Inflammatory macrophage treated with lipopolysaccharide for 1 hour (primary cell): Measurements from ENCODE around the gene KIAA1671.

Experiments
- DNase-seq, 2 donors: peaks; one replicate each; pipeline ENCODE4 v3.0.0-alpha.2; 2020 to 2022

Gene KIAA1671

GRCh38 chr22:25016311-25016710 lies 63.8 kb downstream of the KIAA1671 start:
- DNase-seq, result no peak

- no peak for DNase-seq
These were observed 65.5 kb downstream of the KIAA1671 start for GRCh38 chr22:25018009-25018408.

- DNase-seq, result no peak
These were observed 67.1 kb downstream of the KIAA1671 start for GRCh38 chr22:25019427-25020184.

GRCh38 chr22:25021409-25021808 lies 68.9 kb downstream of the KIAA1671 start:
- DNase-seq, result no peak

- no peak for DNase-seq
These were observed 69.6 kb downstream of the KIAA1671 start for GRCh38 chr22:25021976-25022711.

- DNase-seq, result no peak
These were observed 71.4 kb downstream of the KIAA1671 start for GRCh38 chr22:25023879-25024278.

- no peak for DNase-seq
These were observed 72.4 kb downstream of the KIAA1671 start for GRCh38 chr22:25024895-25025294.

- no peak for DNase-seq
These were observed 73.2 kb downstream of the KIAA1671 start for GRCh38 chr22:25025491-25026400.

- DNase-seq, result no peak
These were observed 74.8 kb downstream of the KIAA1671 start for GRCh38 chr22:25027043-25027906.

- DNase-seq, result no peak
These were observed 75.7 kb downstream of the KIAA1671 start for GRCh38 chr22:25027959-25028840.

- no peak for DNase-seq
These were observed 76.3 kb downstream of the KIAA1671 start for GRCh38 chr22:25028841-25029141.

GRCh38 chr22:25029181-25029580 lies 76.7 kb downstream of the KIAA1671 start:
- DNase-seq, result no peak

GRCh38 chr22:25030636-25031035 lies 78.1 kb downstream of the KIAA1671 start:
- no peak for DNase-seq

GRCh38 chr22:25032066-25032465 lies 79.5 kb downstream of the KIAA1671 start:
- no peak for DNase-seq

- no peak for DNase-seq
These were observed 83.2 kb downstream of the KIAA1671 start for GRCh38 chr22:25035715-25036114.

- no peak for DNase-seq
These were observed 85.7 kb downstream of the KIAA1671 start for GRCh38 chr22:25038239-25038638.

- no peak for DNase-seq
These were observed 86.3 kb downstream of the KIAA1671 start for GRCh38 chr22:25038771-25039170.

GRCh38 chr22:25039255-25039654 lies 86.7 kb downstream of the KIAA1671 start:
- no peak for DNase-seq

- no peak for DNase-seq
These were observed 87.2 kb downstream of the KIAA1671 start for GRCh38 chr22:25039754-25040153.

- no peak for DNase-seq
These were observed 92.6 kb downstream of the KIAA1671 start for GRCh38 chr22:25045159-25045558.

GRCh38 chr22:25048071-25048470 lies 95.6 kb downstream of the KIAA1671 start:
- no peak for DNase-seq
